BJ (cell line): Measurements from ENCODE around the gene RGS1. TPM values are rescaled to one million over a fixed set of nuclear protein-coding genes. Genes with fewer than 3 reads are reported as not detected.

Experiments
- CTCF ChIA-PET: fragments of 350-600 bp; formaldehyde crosslinking; extraction: SDS; loops from one replicate; lab custom pipeline; 2021; ENCODE audit warnings: antibody characterized with exemption, inconsistent platforms; lab: Yijun Ruan, JAX
- POLR2A ChIA-PET: fragments of 300-600 bp; sonication (Branson Sonifier 250); formaldehyde crosslinking; extraction: SDS; loops from one replicate; lab custom pipeline; 2021; ENCODE audit warnings: antibody characterized with exemption; lab: Charles Lee
- DNase-seq: peaks from one replicate; pipeline ENCODE4 v3.0.0-alpha.2; 2011; ENCODE audit warnings: low read depth
- H3K27me3 ChIP-seq: 2 replicates; pipeline ENCODE4 v1.6.0; 2011; ENCODE audit warnings: low read length; ENCODE audit not compliant: control insufficient read depth, insufficient read depth
- H3K36me3 ChIP-seq: 2 replicates; pipeline ENCODE4 v1.5.1; 2011; ENCODE audit warnings: low read length; ENCODE audit not compliant: control insufficient read depth, insufficient read depth
- H3K4me3 ChIP-seq: 2 replicates; pipeline ENCODE4 v1.5.1; 2011; ENCODE audit warnings: low read depth, mild to moderate bottlenecking, control low read depth, low read length
- CTCF ChIP-seq: IDR thresholded peaks from 2 replicates; pipeline ENCODE4 v1.5.1; 2011; ENCODE audit warnings: low read depth, mild to moderate bottlenecking, control low read depth, inconsistent platforms, low read length, moderate library complexity; ENCODE audit not compliant: insufficient read depth
- polyA minus RNA-seq: library from RNA; depleted of rRNA, polyadenylated mRNA; stranded (reverse); fragments of >200 nt; gene quantifications from 2 replicates; pipeline ENCODE4 v1.2.3, GENCODE V29; 2011; rRNA and poly(A)+ RNA removed
- polyA plus RNA-seq: library from polyadenylated mRNA; depleted of rRNA; stranded (reverse); fragments of >200 nt; gene quantifications from 2 replicates; pipeline ENCODE4 v1.2.3, GENCODE V29; 2011; rRNA removed

RGS1 gene
- polyA plus RNA-seq (not detected in 2 replicates), polyA minus RNA-seq (not detected in 2 replicates)

GRCh38 chr1:192575499-192576189 lies at the start of gene RGS1:
Gene RGS1, plus strand, starts transcription at chr1:192575773. Its CDS starts 20 bp downstream, at chr1:192575793.
- Histone ChIP-seq H3K36me3 (no peaks in the 10 kb centered on the region), H3K27me3 (no peaks in the 10 kb centered on the region), H3K4me3 (no peak within 1 kb of the TSS)
- ChIA-PET POLR2A (no interaction called here), CTCF (no interaction called here)
- no peak for TF ChIP-seq CTCF
- no peak for DNase-seq

GRCh38 chr1:192527111-192527795 lies 48.3 kb upstream of the RGS1 start:
- ChIA-PET POLR2A (no interaction called here), CTCF (no interaction called here)
- no peak for TF ChIP-seq CTCF
- no peak for DNase-seq
- Histone ChIP-seq H3K36me3 (no peaks in the 10 kb centered on the region), H3K4me3 (no peak overlapping the region), H3K27me3 (no peaks in the 10 kb centered on the region)

- no peak for DNase-seq
- ChIA-PET POLR2A (no interaction called here), CTCF (interaction anchor here (1.6 kb wide), 1 partner anchor 12 kb away, joined by 3 read pairs; no protein-coding TSS in a partner anchor)
- no peaks in the 10 kb centered on the region for H3K36me3 ChIP-seq
- H3K27me3 ChIP-seq: no peaks in the 10 kb centered on the region
- no peak overlapping the region for H3K4me3 ChIP-seq
- no peak for TF ChIP-seq CTCF
Observed at GRCh38 chr1:192527950-192528349, 47.6 kb upstream of the RGS1 start.

GRCh38 chr1:192529031-192529755 lies 46.4 kb upstream of the RGS1 start:
- no peak overlapping the region for H3K4me3 ChIP-seq
- no peak for DNase-seq
- TF ChIP-seq CTCF: no peak
- POLR2A ChIA-PET: no interaction called here
- no peaks in the 10 kb centered on the region for H3K36me3 ChIP-seq
- no peaks in the 10 kb centered on the region for H3K27me3 ChIP-seq
- CTCF ChIA-PET: interaction anchor here (1.6 to 2.1 kb wide), 2 partner anchors 10 to 17 kb away, joined by 3 to 7 read pairs; no protein-coding TSS in a partner anchor

GRCh38 chr1:192529811-192530210 lies 45.8 kb upstream of the RGS1 start:
- Histone ChIP-seq H3K36me3 (no peaks in the 10 kb centered on the region), H3K4me3 (no peak overlapping the region), H3K27me3 (no peaks in the 10 kb centered on the region)
- ChIA-PET POLR2A (no interaction called here), CTCF (interaction anchor here (0.6 to 2.1 kb wide), 2 partner anchors 16 to 36 kb away, joined by 3 to 7 read pairs; no protein-coding TSS in a partner anchor)
- no peak for TF ChIP-seq CTCF
- DNase-seq: no peak
